ENCODE results near the gene WNT3. TPM values are rescaled to one million over a fixed set of nuclear protein-coding genes. Genes with fewer than 3 reads are reported as not detected.

The WNT3 gene
- total RNA-seq, 1 experiment from 2014 or later, result 5.5 TPM

GRCh38 chr17:46771561-46772474 lies 46.7 kb downstream of the WNT3 start:
- H4K20me1 ChIP-seq (ENCODE audit: insufficient read depth), result no peaks in the 10 kb centered on the region
- H3K4me1 ChIP-seq (ENCODE audit: control insufficient read depth in 1 of 2, insufficient read depth in 2 of 2, low read length in 2 of 2), result peaks cover 32 to 76% of the 10 kb centered on the region in 2 experiments
- ChIA-PET RAD21 (ENCODE audit: low non-redundant PET in 1 of 2, low total read pairs in 2 of 2, uncharacterized antibody in 2 of 2, unreplicated experiment in 2 of 2) (no interaction called here), POLR2A (no interaction called here), CTCF (no interaction called here)
- no peaks in the 10 kb centered on the region for H3K9me2 ChIP-seq (ENCODE audit: insufficient read depth)
- ATAC-seq (peak; percentile 64), DNase-seq (ENCODE audit: low read depth, low spot score) (no peak)
- H3K79me2 ChIP-seq (ENCODE audit: insufficient read depth, low read length), result no peaks in the 10 kb centered on the region
- H3K9ac ChIP-seq (ENCODE audit: low read length), result peak overlapping the region; percentile 81
- peak overlapping the region; percentile 98 for H3K4me2 ChIP-seq (ENCODE audit: low read length)
- no peaks in the 10 kb centered on the region for H3K36me3 ChIP-seq (ENCODE audit: control insufficient read depth in 1 of 2, insufficient read depth in 2 of 2, low read length in 2 of 2)
- H2AFZ ChIP-seq (ENCODE audit: low read depth, low read length, poor library complexity, severe bottlenecking), result peak overlapping the region; percentile 24
- H3K9me3 ChIP-seq (ENCODE audit: control insufficient read depth in 1 of 2, insufficient read depth in 1 of 2, low read depth in 1 of 2, low read length in 2 of 2), result no peaks in the 10 kb centered on the region
- H3K27me3 ChIP-seq (ENCODE audit: insufficient read depth, low read length), result no peaks in the 10 kb centered on the region
- H3K27ac ChIP-seq (ENCODE audit: low read depth, low read length), result peak overlapping the region; percentile 79
- TF ChIP-seq ELF1 (IDR thresholded peaks at IDR 0.05; ENCODE audit: borderline replicate concordance, low read depth) (no peak), YY1 (IDR thresholded peaks at IDR 0.05; ENCODE audit: extremely low read depth, insufficient replicate concordance, low read depth, low read length) (peak; percentile 19), TCF7L2 (IDR thresholded peaks at IDR 0.05; ENCODE audit: borderline replicate concordance, extremely low read depth, insufficient read depth, insufficient read length) (peak; percentile 25), RAD21 (IDR thresholded peaks at IDR 0.05; ENCODE audit: low read depth) (no peak), ZFX (IDR thresholded peaks at IDR 0.05) (peak; percentile 85; the same call in 1 of the 2 replicates)
- intact Hi-C loops (cut with micrococcal nuclease), result no loop called here
- no TSS peak for BruUV-seq (replicated peaks)
- peak overlapping the region; percentile 53 to 73 for H3K4me3 ChIP-seq (replicated peaks in 1 of 2; ENCODE audit: low read depth in 1 of 2, low read length in 2 of 2)

- Histone ChIP-seq H3K9me3 (ENCODE audit: control insufficient read depth in 1 of 2, insufficient read depth in 1 of 2, low read depth in 1 of 2, low read length in 2 of 2) (no peaks in the 10 kb centered on the region), H3K79me2 (ENCODE audit: insufficient read depth, low read length) (no peaks in the 10 kb centered on the region), H3K27ac (ENCODE audit: low read depth, low read length) (peak overlapping the region; percentile 79), H4K20me1 (ENCODE audit: insufficient read depth) (no peaks in the 10 kb centered on the region), H3K9me2 (ENCODE audit: insufficient read depth) (no peaks in the 10 kb centered on the region), H3K4me2 (ENCODE audit: low read length) (peak overlapping the region; percentile 98), H3K9ac (ENCODE audit: low read length) (peak overlapping the region; percentile 81), H3K27me3 (ENCODE audit: insufficient read depth, low read length) (no peaks in the 10 kb centered on the region), H3K4me3 (replicated peaks in 1 of 2; ENCODE audit: low read depth in 1 of 2, low read length in 2 of 2) (peak overlapping the region; percentile 52 to 65), H2AFZ (ENCODE audit: low read depth, low read length, poor library complexity, severe bottlenecking) (peak overlapping the region; percentile 71), H3K36me3 (ENCODE audit: control insufficient read depth in 1 of 2, insufficient read depth in 2 of 2, low read length in 2 of 2) (no peaks in the 10 kb centered on the region), H3K4me1 (ENCODE audit: control insufficient read depth in 1 of 2, insufficient read depth in 2 of 2, low read length in 2 of 2) (peaks cover 34 to 82% of the 10 kb centered on the region in 2 experiments)
- no TSS peak for BruUV-seq (replicated peaks)
- ATAC-seq (peak; percentile 76), DNase-seq (ENCODE audit: low read depth, low spot score) (no peak)
- intact Hi-C loops (cut with micrococcal nuclease), result no loop called here
- POLR2A ChIA-PET, result no interaction called here
- RAD21 ChIA-PET (ENCODE audit: low non-redundant PET in 1 of 2, low total read pairs in 2 of 2, uncharacterized antibody in 2 of 2, unreplicated experiment in 2 of 2), result no interaction called here
- CTCF ChIA-PET, result no interaction called here
- TF ChIP-seq CTCF (IDR thresholded peaks at IDR 0.05 in 2 of 3, conservative IDR thresholded peaks at IDR 0.05 in 1 of 3; ENCODE audit: borderline replicate concordance in 1 of 3, insufficient read depth in 1 of 3, low read depth in 2 of 3, low read length in 2 of 3), result no peak
- TF ChIP-seq POLR2A (IDR thresholded peaks at IDR 0.05; ENCODE audit: borderline replicate concordance, extremely low read depth, insufficient read depth, insufficient read length), result no peak
- TF ChIP-seq ZBTB33 (IDR thresholded peaks at IDR 0.05; ENCODE audit: extremely low read depth, insufficient replicate concordance, low read length), result no peak
- no peak for TF ChIP-seq JUND (IDR thresholded peaks at IDR 0.05)
- no peak for TF ChIP-seq YY1 (IDR thresholded peaks at IDR 0.05; ENCODE audit: extremely low read depth, insufficient replicate concordance, low read depth, low read length)
- TF ChIP-seq SP1 (IDR thresholded peaks at IDR 0.05; ENCODE audit: low read depth), result no peak
- TF ChIP-seq TCF7L2 (IDR thresholded peaks at IDR 0.05; ENCODE audit: borderline replicate concordance, extremely low read depth, insufficient read depth, insufficient read length), result no peak
- peak; percentile 67 for TF ChIP-seq EGR1 (IDR thresholded peaks at IDR 0.05; ENCODE audit: low read depth)
- TF ChIP-seq, protein P1, sequence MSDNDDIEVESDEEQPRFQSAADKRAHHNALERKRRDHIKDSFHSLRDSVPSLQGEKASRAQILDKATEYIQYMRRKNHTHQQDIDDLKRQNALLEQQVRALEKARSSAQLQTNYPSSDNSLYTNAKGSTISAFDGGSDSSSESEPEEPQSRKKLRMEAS (IDR thresholded peaks at IDR 0.05), result peak; percentile 80
- no peak for TF ChIP-seq CEBPB (IDR thresholded peaks at IDR 0.05; ENCODE audit: low read depth)
Observed at GRCh38 chr17:46770818-46771560, 47.5 kb downstream of the WNT3 start.

All from HCT116 (cell line).